ENCODE data around the gene C2CD2. TPM values are rescaled to one million over a fixed set of nuclear protein-coding genes. Genes with fewer than 3 reads are reported as not detected.

Gene C2CD2
- 5.3 and 5.6 TPM in 2 replicates for polyA plus RNA-seq (2013)

DNA sequence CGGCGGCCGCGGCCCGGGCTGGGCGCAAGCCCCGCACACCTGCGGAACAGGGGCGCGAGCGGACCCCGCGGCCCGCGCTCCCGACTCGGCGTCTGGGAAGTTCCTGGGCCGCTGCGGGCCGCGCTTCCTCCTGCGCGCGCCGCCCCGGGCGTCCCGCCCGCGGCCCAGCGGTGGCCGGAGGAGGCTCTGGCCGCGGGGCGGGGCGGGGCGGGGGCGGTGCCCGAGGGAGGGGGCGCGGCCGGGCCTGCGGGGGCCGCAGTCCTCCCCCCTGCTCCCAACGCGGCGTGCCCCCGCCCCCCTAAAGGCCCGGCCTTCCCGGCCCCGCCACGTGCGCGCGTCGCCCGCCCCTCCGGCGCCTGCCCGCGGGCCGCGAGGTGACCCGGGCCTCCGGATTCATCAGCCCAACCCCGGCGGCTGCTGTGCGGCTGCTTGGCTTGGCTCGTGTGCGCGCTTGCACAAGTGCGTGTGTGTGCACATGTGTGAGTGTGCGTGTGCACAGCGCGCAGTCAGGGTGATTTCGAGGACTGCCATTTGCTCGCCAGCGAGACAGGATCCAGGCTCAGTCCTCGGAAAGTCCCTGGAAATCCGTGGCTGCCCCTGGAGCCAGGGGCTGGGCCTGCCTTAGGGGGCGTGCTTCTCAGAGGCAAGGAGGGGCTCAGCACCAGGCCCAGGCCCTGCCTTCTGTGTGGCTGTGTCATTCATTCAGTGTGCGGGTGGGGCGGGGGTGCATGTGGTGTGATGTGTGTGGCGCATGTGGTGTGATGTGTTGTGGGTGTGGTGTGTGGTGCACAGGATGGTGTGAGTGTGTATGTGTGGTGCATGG is at the start of gene C2CD2:
Gene C2CD2 (minus strand): TSS at position 188 of the 823 bp plus-strand sequence. CDS start 370 bp downstream, outside the sequence.
- H3K18ac ChIP-seq (ENCODE audit: low read length) = peak within 1 kb of the TSS; percentile 58
- peak within 1 kb of the TSS; percentile 9 for H2AK5ac ChIP-seq (ENCODE audit: low read length)
- WGBS (ENCODE audit: extremely low coverage, insufficient coverage, insufficient read length) = no CpG with 5 or more reads among the region's 85 CpGs
- peak within 1 kb of the TSS; percentile 72 for H3K4me3 ChIP-seq (ENCODE audit: low read depth, low read length)
- no peak within 1 kb of the TSS for H2BK120ac ChIP-seq (ENCODE audit: insufficient read depth, low read length, poor library complexity)
- peak; percentile 29 to 67 for DNase-seq
- H3K27ac ChIP-seq (ENCODE audit: low read depth, low read length) = no peak within 1 kb of the TSS
- H3K4ac ChIP-seq (ENCODE audit: low read depth, low read length) = peak within 1 kb of the TSS; percentile 10
- peak within 1 kb of the TSS; percentile 52 for H4K91ac ChIP-seq (ENCODE audit: low read depth, low read length)
- no peaks in the 10 kb centered on the region for H3K27me3 ChIP-seq (ENCODE audit: insufficient read depth, low read length)
- peaks cover 15 to 33% of the 10 kb centered on the region in 2 experiments for H3K4me1 ChIP-seq (ENCODE audit: control insufficient read depth in 1 of 2, insufficient read depth in 2 of 2, low read length in 2 of 2)
- peak within 1 kb of the TSS; percentile 25 for H2BK12ac ChIP-seq (ENCODE audit: low read length)
- H3K79me2 ChIP-seq (ENCODE audit: control insufficient read depth, insufficient read depth, low read length, poor library complexity) = peaks cover 3% of the 10 kb centered on the region
- peaks cover 4% of the 10 kb centered on the region for H3K9me3 ChIP-seq (ENCODE audit: insufficient read depth, low read depth, low read length)
- H3K36me3 ChIP-seq (ENCODE audit: control insufficient read depth in 1 of 2, insufficient read depth in 2 of 2, low read length in 2 of 2) = no peaks in the 10 kb centered on the region
- no peak within 1 kb of the TSS for H3K9ac ChIP-seq (ENCODE audit: low read length)
- peaks cover 5% of the 10 kb centered on the region for H3K79me1 ChIP-seq (ENCODE audit: low read length)
- peak within 1 kb of the TSS; percentile 89 for H3K4me2 ChIP-seq (ENCODE audit: low read length)
- peak within 1 kb of the TSS; percentile 87 for H3K23ac ChIP-seq (ENCODE audit: low read length)
- H2AFZ ChIP-seq (ENCODE audit: insufficient read depth, low read length, poor library complexity) = peak within 1 kb of the TSS; percentile 52
- peak within 1 kb of the TSS; percentile 48 for H3K14ac ChIP-seq (ENCODE audit: low read length)
- H4K12ac ChIP-seq (ENCODE audit: low read depth, low read length) = no peak within 1 kb of the TSS
- no peak within 1 kb of the TSS for H2BK5ac ChIP-seq (ENCODE audit: low read depth, low read length, poor library complexity)
- H4K8ac ChIP-seq (ENCODE audit: low read depth, low read length) = peak within 1 kb of the TSS; percentile 45

DNA sequence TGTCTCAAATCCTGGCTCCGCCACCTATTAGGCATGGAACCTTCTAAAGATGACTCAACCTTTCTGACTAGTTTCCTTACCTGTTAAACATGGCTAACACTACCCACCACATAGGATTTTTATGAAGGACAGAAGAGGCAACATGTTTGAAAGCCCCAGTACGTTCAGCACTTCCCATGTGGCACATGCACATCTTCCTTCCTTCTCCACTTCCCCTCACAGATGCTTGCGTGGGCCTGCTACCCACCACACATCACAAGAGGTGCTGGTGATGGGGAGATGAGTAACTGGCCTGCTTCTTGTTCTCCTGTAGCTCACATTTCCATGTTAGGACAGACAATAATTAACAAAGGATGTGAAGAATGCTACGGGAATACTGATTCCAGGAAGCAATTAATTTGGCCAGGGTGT is 49.2 kb upstream of the C2CD2 start:
- Histone ChIP-seq H3K4me1 (ENCODE audit: control insufficient read depth in 1 of 2, insufficient read depth in 2 of 2, low read length in 2 of 2) (peaks cover 0 to 2% of the 10 kb centered on the region in 2 experiments), H2BK12ac (ENCODE audit: low read length) (no peak overlapping the region), H3K14ac (ENCODE audit: low read length) (no peak overlapping the region), H2AK5ac (ENCODE audit: low read length) (no peak overlapping the region), H2AFZ (ENCODE audit: insufficient read depth, low read length, poor library complexity) (no peak overlapping the region), H3K9me3 (ENCODE audit: insufficient read depth, low read depth, low read length) (no peaks in the 10 kb centered on the region), H3K27me3 (ENCODE audit: insufficient read depth, low read length) (no peaks in the 10 kb centered on the region), H2BK120ac (ENCODE audit: insufficient read depth, low read length, poor library complexity) (no peak overlapping the region), H3K9ac (ENCODE audit: low read length) (no peak overlapping the region), H4K8ac (ENCODE audit: low read depth, low read length) (no peak overlapping the region), H3K27ac (ENCODE audit: low read depth, low read length) (no peak overlapping the region), H3K4me3 (ENCODE audit: low read depth, low read length) (no peak overlapping the region), H3K36me3 (ENCODE audit: control insufficient read depth in 1 of 2, insufficient read depth in 2 of 2, low read length in 2 of 2) (no peaks in the 10 kb centered on the region), H4K12ac (ENCODE audit: low read depth, low read length) (no peak overlapping the region), H3K79me2 (ENCODE audit: control insufficient read depth, insufficient read depth, low read length, poor library complexity) (no peaks in the 10 kb centered on the region), H3K4me2 (ENCODE audit: low read length) (no peak overlapping the region), H4K91ac (ENCODE audit: low read depth, low read length) (no peak overlapping the region), H3K4ac (ENCODE audit: low read depth, low read length) (no peak overlapping the region), H3K18ac (ENCODE audit: low read length) (no peak overlapping the region), H3K79me1 (ENCODE audit: low read length) (no peaks in the 10 kb centered on the region), H3K23ac (ENCODE audit: low read length) (no peak overlapping the region), H2BK5ac (ENCODE audit: low read depth, low read length, poor library complexity) (no peak overlapping the region)
- DNase-seq = peak; percentile 33 to 55
- WGBS (ENCODE audit: extremely low coverage, insufficient coverage, insufficient read length) = no CpG with 5 or more reads among the region's 4 CpGs

DNA sequence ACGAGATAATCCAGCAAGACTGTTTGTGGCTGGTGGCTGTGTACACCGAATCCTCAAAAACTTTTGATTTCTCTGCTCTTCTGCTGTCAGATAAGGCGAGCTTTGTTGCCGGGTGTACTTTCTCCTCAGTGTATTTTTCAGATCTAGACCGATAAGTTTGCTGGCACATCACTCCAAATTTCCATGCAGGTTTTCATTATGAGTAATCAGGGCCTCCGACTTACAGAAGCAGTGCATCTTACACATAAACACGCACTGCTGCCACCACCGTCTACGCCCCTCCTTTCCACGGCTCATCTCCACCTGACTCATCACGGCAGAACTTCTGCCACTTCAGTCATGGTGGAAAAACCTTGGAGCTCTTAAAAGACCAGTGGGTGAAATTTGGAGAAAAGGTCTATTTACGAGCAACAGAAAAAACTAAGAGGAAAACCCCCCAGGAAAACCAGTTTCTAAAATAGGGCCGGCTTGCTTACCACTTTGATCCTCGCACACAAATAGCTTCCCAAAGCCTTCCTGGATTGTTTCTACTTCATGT is 48.7 kb upstream of the C2CD2 start:
- H3K4ac ChIP-seq (ENCODE audit: low read depth, low read length) = no peak overlapping the region
- H3K79me2 ChIP-seq (ENCODE audit: control insufficient read depth, insufficient read depth, low read length, poor library complexity) = no peaks in the 10 kb centered on the region
- peaks cover 0 to 2% of the 10 kb centered on the region in 2 experiments for H3K4me1 ChIP-seq (ENCODE audit: control insufficient read depth in 1 of 2, insufficient read depth in 2 of 2, low read length in 2 of 2)
- no peak overlapping the region for H3K4me3 ChIP-seq (ENCODE audit: low read depth, low read length)
- no peak overlapping the region for H4K12ac ChIP-seq (ENCODE audit: low read depth, low read length)
- no peak overlapping the region for H3K23ac ChIP-seq (ENCODE audit: low read length)
- no peak overlapping the region for H2AK5ac ChIP-seq (ENCODE audit: low read length)
- no peaks in the 10 kb centered on the region for H3K79me1 ChIP-seq (ENCODE audit: low read length)
- no CpG with 5 or more reads among the region's 14 CpGs for WGBS (ENCODE audit: extremely low coverage, insufficient coverage, insufficient read length)
- H3K9ac ChIP-seq (ENCODE audit: low read length) = no peak overlapping the region
- no peak overlapping the region for H2BK12ac ChIP-seq (ENCODE audit: low read length)
- no peaks in the 10 kb centered on the region for H3K36me3 ChIP-seq (ENCODE audit: control insufficient read depth in 1 of 2, insufficient read depth in 2 of 2, low read length in 2 of 2)
- no peak overlapping the region for H3K27ac ChIP-seq (ENCODE audit: low read depth, low read length)
- DNase-seq = peak; percentile 93 to 96
- H2AFZ ChIP-seq (ENCODE audit: insufficient read depth, low read length, poor library complexity) = no peak overlapping the region
- H3K18ac ChIP-seq (ENCODE audit: low read length) = no peak overlapping the region
- no peak overlapping the region for H4K91ac ChIP-seq (ENCODE audit: low read depth, low read length)
- H3K9me3 ChIP-seq (ENCODE audit: insufficient read depth, low read depth, low read length) = no peaks in the 10 kb centered on the region
- no peak overlapping the region for H3K4me2 ChIP-seq (ENCODE audit: low read length)
- no peak overlapping the region for H4K8ac ChIP-seq (ENCODE audit: low read depth, low read length)
- no peak overlapping the region for H2BK5ac ChIP-seq (ENCODE audit: low read depth, low read length, poor library complexity)
- H3K14ac ChIP-seq (ENCODE audit: low read length) = no peak overlapping the region
- H2BK120ac ChIP-seq (ENCODE audit: insufficient read depth, low read length, poor library complexity) = no peak overlapping the region
- no peaks in the 10 kb centered on the region for H3K27me3 ChIP-seq (ENCODE audit: insufficient read depth, low read length)

DNA sequence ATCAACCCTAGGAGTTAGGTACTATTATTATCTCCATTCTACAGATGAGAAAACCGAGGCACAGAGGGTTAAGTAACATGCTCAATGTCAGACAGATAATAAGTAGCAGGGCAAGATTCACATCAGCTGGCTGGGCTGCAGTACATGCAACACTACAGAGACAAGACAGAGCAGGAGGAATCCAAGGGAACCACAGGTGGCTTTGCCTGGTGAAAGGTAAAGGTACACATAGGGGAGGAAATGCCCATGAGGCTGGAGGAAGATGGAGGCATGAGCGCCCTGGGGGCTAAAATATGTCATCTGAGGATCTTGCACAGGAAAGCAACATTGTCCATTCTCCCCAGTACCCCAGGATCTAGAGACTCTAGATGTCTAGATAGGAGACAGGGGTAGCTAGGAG is 48.0 kb upstream of the C2CD2 start:
- Histone ChIP-seq H2BK120ac (ENCODE audit: insufficient read depth, low read length, poor library complexity) (no peak overlapping the region), H3K4ac (ENCODE audit: low read depth, low read length) (no peak overlapping the region), H2BK12ac (ENCODE audit: low read length) (no peak overlapping the region), H2BK5ac (ENCODE audit: low read depth, low read length, poor library complexity) (no peak overlapping the region), H3K9me3 (ENCODE audit: insufficient read depth, low read depth, low read length) (no peaks in the 10 kb centered on the region), H3K14ac (ENCODE audit: low read length) (no peak overlapping the region), H3K4me2 (ENCODE audit: low read length) (no peak overlapping the region), H2AFZ (ENCODE audit: insufficient read depth, low read length, poor library complexity) (no peak overlapping the region), H3K27ac (ENCODE audit: low read depth, low read length) (no peak overlapping the region), H3K4me1 (ENCODE audit: control insufficient read depth in 1 of 2, insufficient read depth in 2 of 2, low read length in 2 of 2) (peaks cover 0 to 2% of the 10 kb centered on the region in 2 experiments), H4K8ac (ENCODE audit: low read depth, low read length) (no peak overlapping the region), H4K91ac (ENCODE audit: low read depth, low read length) (no peak overlapping the region), H3K18ac (ENCODE audit: low read length) (no peak overlapping the region), H2AK5ac (ENCODE audit: low read length) (no peak overlapping the region), H4K12ac (ENCODE audit: low read depth, low read length) (no peak overlapping the region), H3K79me1 (ENCODE audit: low read length) (no peaks in the 10 kb centered on the region), H3K27me3 (ENCODE audit: insufficient read depth, low read length) (no peaks in the 10 kb centered on the region), H3K23ac (ENCODE audit: low read length) (no peak overlapping the region), H3K36me3 (ENCODE audit: control insufficient read depth in 1 of 2, insufficient read depth in 2 of 2, low read length in 2 of 2) (peaks cover 0 to under 1% of the 10 kb centered on the region in 2 experiments), H3K79me2 (ENCODE audit: control insufficient read depth, insufficient read depth, low read length, poor library complexity) (no peaks in the 10 kb centered on the region), H3K4me3 (ENCODE audit: low read depth, low read length) (no peak overlapping the region), H3K9ac (ENCODE audit: low read length) (no peak overlapping the region)
- WGBS (ENCODE audit: extremely low coverage, insufficient coverage, insufficient read length) = no CpG with 5 or more reads among the region's 2 CpGs
- DNase-seq = peak; percentile 89 to 92
